Left ventricle myocardium inferior (tissue), 1 donor: ENCODE data around the gene MGAT4A. TPM values are rescaled to one million over a fixed set of nuclear protein-coding genes. Genes with fewer than 3 reads are reported as not detected.

Source experiments
- DNase-seq: peaks from one replicate; pipeline ENCODE4 v3.0.0-alpha.2; 2020
- H3K27ac ChIP-seq: fragments of 200-600 bp; replicated peaks from 2 replicates; pipeline ENCODE4 v1.8.0; 2021
- H3K27me3 ChIP-seq: fragments of 200-600 bp; 2 replicates; pipeline ENCODE4 v1.8.0; 2021; ENCODE audit warnings: low read depth
- H3K36me3 ChIP-seq: fragments of 200-600 bp; 2 replicates; pipeline ENCODE4 v1.8.0; 2021
- H3K4me1 ChIP-seq: fragments of 200-600 bp; 2 replicates; pipeline ENCODE4 v1.8.0; 2021
- H3K4me3 ChIP-seq: fragments of 200-600 bp; 2 replicates; pipeline ENCODE4 v1.8.0; 2021; ENCODE audit warnings: mild to moderate bottlenecking, moderate library complexity
- H3K9me3 ChIP-seq: fragments of 200-600 bp; replicated peaks from 2 replicates; pipeline ENCODE4 v1.8.0; 2021
- intact Hi-C: fragments of 100-400 bp; cut with micrococcal nuclease; formaldehyde crosslinking; loops from one replicate; pipeline ENCODE4 v1.11.0; 2022
- total RNA-seq: library from RNA; stranded (reverse); fragmentation: NEBNext Ultra II Directional; extraction: Animal tissue kit (Norgen Biotek cat#: 25700); gene quantifications from one replicate; pipeline ENCODE4 v1.2.1, GENCODE V29; 2021
- TF ChIP-seq, protein P1 (sequence below): fragments of 200-600 bp; IDR thresholded peaks from 2 replicates; pipeline ENCODE4 v1.8.0; 2021; ENCODE audit warnings: antibody characterized with exemption, mild to moderate bottlenecking, borderline replicate concordance
- donor health status: DM: no; HTN: yes; CAD: no; lungs with severe emphysema.

The MGAT4A gene
- total RNA-seq, 1 donor from 2014 or later, result 18.4 TPM

DNA sequence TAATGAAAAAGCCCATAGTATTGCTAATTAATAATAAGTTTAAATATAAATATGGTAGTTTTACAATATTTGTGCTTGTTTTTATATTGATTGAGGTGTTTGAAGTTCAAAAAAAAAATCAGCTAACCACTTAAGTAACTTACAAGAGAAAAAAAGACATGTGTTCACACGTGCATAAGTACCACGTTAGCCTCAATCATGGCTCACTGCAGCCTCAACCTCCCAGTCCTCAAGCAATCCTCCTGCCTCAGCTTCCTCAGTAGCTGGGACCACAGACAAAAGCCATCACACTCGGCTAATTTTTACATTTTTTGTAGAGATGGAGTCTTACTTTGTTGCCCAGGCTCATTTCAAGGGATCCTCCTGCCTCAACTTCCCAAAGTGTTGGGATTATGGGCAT is 19.4 kb downstream of the MGAT4A start:
- Histone ChIP-seq H3K27ac (no peak overlapping the region), H3K36me3 (no peaks in the 10 kb centered on the region), H3K4me1 (peaks cover 58% of the 10 kb centered on the region), H3K4me3 (no peak overlapping the region), H3K27me3 (no peaks in the 10 kb centered on the region), H3K9me3 (no peaks in the 10 kb centered on the region)
- TF ChIP-seq, protein P1, sequence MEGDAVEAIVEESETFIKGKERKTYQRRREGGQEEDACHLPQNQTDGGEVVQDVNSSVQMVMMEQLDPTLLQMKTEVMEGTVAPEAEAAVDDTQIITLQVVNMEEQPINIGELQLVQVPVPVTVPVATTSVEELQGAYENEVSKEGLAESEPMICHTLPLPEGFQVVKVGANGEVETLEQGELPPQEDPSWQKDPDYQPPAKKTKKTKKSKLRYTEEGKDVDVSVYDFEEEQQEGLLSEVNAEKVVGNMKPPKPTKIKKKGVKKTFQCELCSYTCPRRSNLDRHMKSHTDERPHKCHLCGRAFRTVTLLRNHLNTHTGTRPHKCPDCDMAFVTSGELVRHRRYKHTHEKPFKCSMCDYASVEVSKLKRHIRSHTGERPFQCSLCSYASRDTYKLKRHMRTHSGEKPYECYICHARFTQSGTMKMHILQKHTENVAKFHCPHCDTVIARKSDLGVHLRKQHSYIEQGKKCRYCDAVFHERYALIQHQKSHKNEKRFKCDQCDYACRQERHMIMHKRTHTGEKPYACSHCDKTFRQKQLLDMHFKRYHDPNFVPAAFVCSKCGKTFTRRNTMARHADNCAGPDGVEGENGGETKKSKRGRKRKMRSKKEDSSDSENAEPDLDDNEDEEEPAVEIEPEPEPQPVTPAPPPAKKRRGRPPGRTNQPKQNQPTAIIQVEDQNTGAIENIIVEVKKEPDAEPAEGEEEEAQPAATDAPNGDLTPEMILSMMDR, result no peak
- intact Hi-C loops, result no loop called here
- no peak for DNase-seq

DNA sequence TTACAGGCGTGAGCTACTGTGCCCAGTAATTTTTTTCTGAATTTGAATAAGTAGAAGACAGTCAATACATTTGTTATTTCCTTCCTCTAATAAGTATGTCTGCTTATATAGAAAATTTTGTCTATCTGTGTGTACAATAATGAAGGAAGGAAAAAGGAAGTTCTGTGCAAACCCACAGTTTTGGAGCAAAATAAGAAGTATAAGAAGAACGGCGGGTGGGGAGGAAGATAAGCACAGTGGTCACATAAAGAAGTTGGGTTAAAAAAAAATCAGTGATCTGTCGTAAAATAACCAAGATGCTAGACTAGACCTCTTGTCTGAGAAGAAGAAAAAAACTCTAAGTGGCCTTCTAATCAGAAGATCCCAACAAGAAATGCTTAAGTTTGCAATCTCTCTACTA is 20.2 kb downstream of the MGAT4A start:
- Histone ChIP-seq H3K4me1 (peaks cover 65% of the 10 kb centered on the region), H3K4me3 (no peak overlapping the region), H3K27me3 (no peaks in the 10 kb centered on the region), H3K36me3 (no peaks in the 10 kb centered on the region), H3K9me3 (no peaks in the 10 kb centered on the region), H3K27ac (no peak overlapping the region)
- TF ChIP-seq, protein P1, result no peak
- intact Hi-C loops, result no loop called here
- no peak for DNase-seq

DNA sequence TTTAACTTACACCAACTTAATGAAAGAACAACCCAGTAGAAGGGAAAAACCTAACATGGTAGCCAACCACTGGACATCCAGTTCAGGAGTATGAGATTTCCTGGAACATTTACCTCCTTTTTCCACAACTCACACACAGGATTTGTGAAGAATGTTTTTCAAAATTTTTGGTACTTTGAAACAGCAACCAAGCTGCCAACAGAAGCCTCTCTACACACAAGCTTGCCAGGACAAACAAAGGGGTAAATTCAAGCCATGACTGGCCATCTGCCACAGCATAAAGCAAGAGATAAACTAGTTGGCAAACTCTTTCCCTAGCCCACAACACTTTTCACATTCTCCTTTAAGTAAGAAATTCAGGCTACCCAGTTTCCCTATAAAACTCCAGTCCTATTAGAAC is 21.4 kb downstream of the MGAT4A start:
- DNase-seq, result no peak
- peak overlapping the region; percentile 64 for H3K27ac ChIP-seq
- no peaks in the 10 kb centered on the region for H3K36me3 ChIP-seq
- intact Hi-C loops, result no loop called here
- H3K27me3 ChIP-seq, result no peaks in the 10 kb centered on the region
- no peak overlapping the region for H3K4me3 ChIP-seq
- TF ChIP-seq, protein P1, result no peak
- no peaks in the 10 kb centered on the region for H3K9me3 ChIP-seq
- peaks cover 75% of the 10 kb centered on the region for H3K4me1 ChIP-seq

DNA sequence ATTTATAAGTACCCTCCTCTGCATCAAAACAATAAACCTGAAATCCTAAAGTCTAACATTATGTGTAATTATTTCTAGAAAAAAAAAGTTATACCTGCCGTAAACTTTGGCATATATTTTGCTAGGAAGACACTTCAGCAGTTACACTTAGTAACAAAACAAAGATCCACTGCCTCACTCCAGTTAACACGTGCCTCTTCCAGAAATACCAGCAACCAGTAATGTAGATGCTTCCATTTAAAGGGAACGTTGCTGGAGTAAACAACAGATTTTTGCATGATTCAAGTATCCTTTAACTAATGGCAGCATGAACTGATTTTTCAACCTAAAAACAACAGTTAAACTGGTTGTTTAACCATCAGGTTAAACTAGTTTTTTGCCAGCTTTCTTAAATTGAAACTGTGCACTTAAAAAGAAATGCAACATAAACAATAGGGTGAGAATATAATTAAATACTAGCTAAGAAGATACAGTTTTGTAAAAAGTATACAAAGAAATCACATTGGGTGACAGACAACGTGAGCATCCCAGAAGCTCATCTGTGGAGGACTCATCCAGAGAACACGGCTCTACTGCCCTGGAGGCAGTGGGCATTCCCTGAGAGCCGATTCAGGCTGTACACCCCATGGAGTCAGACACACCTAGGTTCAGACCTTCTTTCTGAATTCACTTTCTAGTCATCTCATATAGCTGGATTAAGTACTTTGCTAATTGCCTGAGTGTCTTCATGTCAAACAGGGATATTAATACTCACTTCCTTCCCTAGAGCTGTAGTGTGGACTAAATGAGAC is 22.3 kb downstream of the MGAT4A start:
- H3K4me1 ChIP-seq, result peaks cover 84% of the 10 kb centered on the region
- H3K4me3 ChIP-seq, result no peak overlapping the region
- H3K27me3 ChIP-seq, result no peaks in the 10 kb centered on the region
- peak overlapping the region; percentile 64 for H3K27ac ChIP-seq
- TF ChIP-seq, protein P1, result no peak
- no peaks in the 10 kb centered on the region for H3K9me3 ChIP-seq
- DNase-seq, result no peak
- intact Hi-C loops, result no loop called here
- H3K36me3 ChIP-seq, result no peaks in the 10 kb centered on the region

DNA sequence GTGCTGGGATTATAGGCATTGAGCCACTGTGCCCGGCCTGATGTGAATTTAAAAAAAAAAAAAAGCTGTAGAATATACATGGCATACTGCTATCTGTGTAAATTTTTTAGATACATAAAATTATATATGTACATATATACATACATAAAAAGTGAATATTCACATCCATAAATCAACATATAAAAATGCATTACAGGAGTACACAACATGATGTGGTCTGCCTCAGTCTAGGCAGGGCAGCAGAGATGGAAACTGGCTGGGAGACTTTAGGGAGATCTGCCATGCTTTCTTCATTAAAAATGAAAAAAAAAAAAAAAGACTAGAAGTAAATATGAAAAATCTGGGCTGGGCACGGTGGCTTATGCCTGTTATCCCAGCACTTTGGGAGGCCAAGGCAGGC is 24.3 kb downstream of the MGAT4A start:
- Histone ChIP-seq H3K27me3 (no peaks in the 10 kb centered on the region), H3K9me3 (no peaks in the 10 kb centered on the region), H3K4me1 (peaks cover 91% of the 10 kb centered on the region), H3K36me3 (no peaks in the 10 kb centered on the region), H3K4me3 (no peak overlapping the region), H3K27ac (peak overlapping the region; percentile 64)
- no peak for DNase-seq
- intact Hi-C loops, result no loop called here
- TF ChIP-seq, protein P1, result no peak

DNA sequence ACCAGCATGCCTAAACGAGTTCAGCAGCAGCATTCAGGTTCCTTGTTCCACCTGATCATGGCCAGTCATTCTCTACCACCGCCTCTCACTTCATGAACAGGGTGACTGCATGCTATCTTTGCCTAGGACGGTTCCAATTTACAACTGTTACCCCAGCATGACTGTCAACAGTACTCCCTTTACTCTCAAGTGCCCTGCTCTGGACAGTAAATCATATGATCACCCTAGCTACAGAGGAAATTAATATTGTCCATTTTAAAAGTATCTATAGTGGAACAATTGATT is 25.7 kb downstream of the MGAT4A start:
- Histone ChIP-seq H3K36me3 (no peaks in the 10 kb centered on the region), H3K27me3 (no peaks in the 10 kb centered on the region), H3K9me3 (no peaks in the 10 kb centered on the region), H3K27ac (peak overlapping the region; percentile 84), H3K4me3 (no peak overlapping the region), H3K4me1 (peaks cover 97% of the 10 kb centered on the region)
- TF ChIP-seq, protein P1, result no peak
- DNase-seq, result no peak
- intact Hi-C loops, result no loop called here
